KMS-11 (cell line): ENCODE measurements around the gene DMC1.

Experiments used
- H2AFZ ChIP-seq: fragments of 200-600 bp; sonication (generic); 2 replicates; pipeline ENCODE4 v1.6.1; 2016; ENCODE audit warnings: antibody characterized with exemption, mixed run types, low read depth
- H3K27ac ChIP-seq: fragments of 200-600 bp; sonication (generic); 2 replicates; pipeline ENCODE4 v1.6.1; 2016; ENCODE audit warnings: mild to moderate bottlenecking, mixed run types
- H3K27me3 ChIP-seq: fragments of 200-600 bp; sonication (generic); 2 replicates; pipeline ENCODE4 v1.6.1; 2017; ENCODE audit warnings: mild to moderate bottlenecking, low read depth, mixed run types, moderate library complexity; ENCODE audit not compliant: insufficient read depth
- H3K36me3 ChIP-seq: fragments of 200-600 bp; sonication (generic); 2 replicates; pipeline ENCODE4 v1.6.1; 2017; ENCODE audit warnings: mild to moderate bottlenecking, mixed run types; ENCODE audit not compliant: insufficient read depth
- H3K4me1 ChIP-seq: fragments of 200-600 bp; sonication (generic); 2 replicates; pipeline ENCODE4 v1.6.1; 2016; ENCODE audit warnings: mild to moderate bottlenecking, low read depth, mixed run types; ENCODE audit not compliant: poor library complexity, severe bottlenecking
- H3K4me2 ChIP-seq: fragments of 200-600 bp; sonication (generic); 2 replicates; pipeline ENCODE4 v1.7.0; 2016; ENCODE audit warnings: mild to moderate bottlenecking, mixed run types
- H3K4me3 ChIP-seq: fragments of 200-600 bp; sonication (generic); IDR thresholded peaks from 2 replicates; pipeline ENCODE4 v1.6.1; 2017; ENCODE audit warnings: low read depth, low read length, mixed read lengths; ENCODE audit not compliant: insufficient read depth
- H3K79me2 ChIP-seq: fragments of 200-600 bp; sonication (generic); 2 replicates; pipeline ENCODE4 v1.6.1; 2016; ENCODE audit warnings: low read depth, mixed run types; ENCODE audit not compliant: insufficient read depth
- H3K9ac ChIP-seq: fragments of 200-600 bp; sonication (generic); 2 replicates; pipeline ENCODE4 v1.6.1; 2016; ENCODE audit warnings: mild to moderate bottlenecking, mixed run types
- H4K20me1 ChIP-seq: fragments of 200-600 bp; sonication (generic); 2 replicates; pipeline ENCODE4 v1.6.1; 2016; ENCODE audit warnings: mild to moderate bottlenecking, mixed run types; ENCODE audit not compliant: insufficient read depth
- TF ChIP-seq, protein P1 (sequence below): fragments of 200-600 bp; sonication (generic); conservative IDR thresholded peaks from 2 replicates; pipeline ENCODE4 v1.6.1; 2017; ENCODE audit warnings: low read depth, mild to moderate bottlenecking, antibody characterized with exemption, low read length, moderate library complexity, mixed read lengths

The DMC1 gene

DNA sequence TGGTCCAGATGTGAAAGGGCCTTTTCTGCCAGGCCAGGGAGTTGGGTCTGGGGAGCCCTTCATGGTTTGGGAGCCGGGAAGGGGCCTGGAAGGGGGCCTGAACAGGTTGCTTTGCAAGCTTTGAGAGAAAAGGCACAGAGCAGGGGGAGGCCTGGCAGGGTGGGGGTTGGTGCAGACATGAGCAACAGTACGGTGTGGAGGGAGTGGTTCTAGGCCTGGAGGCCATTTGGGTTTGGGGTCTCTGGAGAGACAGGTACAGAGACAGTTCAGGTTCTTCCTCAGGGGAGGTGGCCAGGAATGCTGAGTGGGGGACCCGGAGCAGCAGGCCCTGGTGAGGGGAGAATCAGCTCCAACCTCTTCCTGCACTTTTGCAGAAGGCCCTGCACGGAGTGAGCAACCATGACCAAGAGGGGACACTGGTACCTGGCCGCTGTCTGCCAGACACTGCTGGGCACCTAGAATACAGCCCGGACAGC is 100.6 kb downstream of the DMC1 start:
- H3K4me2 ChIP-seq: no peak overlapping the region
- no peaks in the 10 kb centered on the region for H3K4me1 ChIP-seq
- no peaks in the 10 kb centered on the region for H3K79me2 ChIP-seq
- H3K27me3 ChIP-seq: 0 out of 2 replicates have a peak, but pooled peaks cover 4% of the 10 kb centered on the region
- no peak overlapping the region for H3K4me3 ChIP-seq
- no peak overlapping the region for H3K27ac ChIP-seq
- H3K36me3 ChIP-seq: no peaks in the 10 kb centered on the region
- H2AFZ ChIP-seq: no peak overlapping the region
- no peak overlapping the region for H3K9ac ChIP-seq
- H4K20me1 ChIP-seq: no peaks in the 10 kb centered on the region
- TF ChIP-seq, protein P1, sequence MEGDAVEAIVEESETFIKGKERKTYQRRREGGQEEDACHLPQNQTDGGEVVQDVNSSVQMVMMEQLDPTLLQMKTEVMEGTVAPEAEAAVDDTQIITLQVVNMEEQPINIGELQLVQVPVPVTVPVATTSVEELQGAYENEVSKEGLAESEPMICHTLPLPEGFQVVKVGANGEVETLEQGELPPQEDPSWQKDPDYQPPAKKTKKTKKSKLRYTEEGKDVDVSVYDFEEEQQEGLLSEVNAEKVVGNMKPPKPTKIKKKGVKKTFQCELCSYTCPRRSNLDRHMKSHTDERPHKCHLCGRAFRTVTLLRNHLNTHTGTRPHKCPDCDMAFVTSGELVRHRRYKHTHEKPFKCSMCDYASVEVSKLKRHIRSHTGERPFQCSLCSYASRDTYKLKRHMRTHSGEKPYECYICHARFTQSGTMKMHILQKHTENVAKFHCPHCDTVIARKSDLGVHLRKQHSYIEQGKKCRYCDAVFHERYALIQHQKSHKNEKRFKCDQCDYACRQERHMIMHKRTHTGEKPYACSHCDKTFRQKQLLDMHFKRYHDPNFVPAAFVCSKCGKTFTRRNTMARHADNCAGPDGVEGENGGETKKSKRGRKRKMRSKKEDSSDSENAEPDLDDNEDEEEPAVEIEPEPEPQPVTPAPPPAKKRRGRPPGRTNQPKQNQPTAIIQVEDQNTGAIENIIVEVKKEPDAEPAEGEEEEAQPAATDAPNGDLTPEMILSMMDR: no peak
